ENCODE results near the gene FRK.

FRK gene

GRCh38 chr6:116060572-116061283 is at the start of gene FRK:
FRK (minus strand) TSS chr6:116060891; CDS start chr6:116060311, 580 bp downstream.
- TF ChIP-seq TRIM28 (IDR thresholded peaks at IDR 0.05; ENCODE audit: borderline replicate concordance, low read length) (0 out of 2 replicates have a peak, but pooled peaks have one; percentile 3), PATZ1 (tag by site-specific recombination; IDR thresholded peaks at IDR 0.05) (no peak)
- Histone ChIP-seq H3K4me3 (ENCODE audit: low read depth, low read length) (peak within 1 kb of the TSS; percentile 27), H3K9me3 (ENCODE audit: control insufficient read depth, insufficient read depth, low read depth, low read length) (no peaks in the 10 kb centered on the region), H3K36me3 (ENCODE audit: control insufficient read depth in 2 of 2, insufficient read depth in 1 of 2, low read length in 2 of 2) (no peaks in the 10 kb centered on the region), H3K27ac (ENCODE audit: extremely low read depth, low read depth, low read length) (no peak within 1 kb of the TSS), H3K4me1 (ENCODE audit: control insufficient read depth, insufficient read depth, low read length) (no peaks in the 10 kb centered on the region)
- ChIA-PET POLR2A (interaction anchor here (1.1 to 1.2 kb wide), 2 partner anchors 40 to 220 kb away, joined by 3 to 6 read pairs; partner anchors contain the start of gene NT5DC1), CTCF (interaction anchor here (0.6 to 1.7 kb wide), 16 partner anchors 9 to 2000 kb away, joined by 3 to 8 read pairs (median 4); no protein-coding TSS in a partner anchor)

- POLR2A ChIA-PET = no interaction called here
- Histone ChIP-seq H3K9me3 (ENCODE audit: control insufficient read depth, insufficient read depth, low read depth, low read length) (no peaks in the 10 kb centered on the region), H3K36me3 (ENCODE audit: control insufficient read depth in 2 of 2, insufficient read depth in 1 of 2, low read length in 2 of 2) (peaks cover 8 to 54% of the 10 kb centered on the region in 2 experiments; a peak in 2 of 3 replicates), H3K4me1 (ENCODE audit: control insufficient read depth, insufficient read depth, low read length) (no peaks in the 10 kb centered on the region), H3K4me3 (ENCODE audit: low read depth, low read length) (no peak overlapping the region), H3K27ac (ENCODE audit: extremely low read depth, low read depth, low read length) (no peak overlapping the region)
- CTCF ChIA-PET = interaction anchor here (0.8 to 1.8 kb wide), 5 partner anchors 8 to 98 kb away, joined by 3 to 6 read pairs (median 4); partner anchors contain the start of gene NT5DC1
- TF ChIP-seq ZNF311 (tag by site-specific recombination; IDR thresholded peaks at IDR 0.05; ENCODE audit: borderline replicate concordance) (no peak), EGR2 (tag by site-specific recombination; IDR thresholded peaks at IDR 0.05; ENCODE audit: low read depth) (0 out of 2 replicates have a peak, but pooled peaks have one; percentile 10)
Measured at GRCh38 chr6:116108836-116109235, 48.1 kb upstream of the FRK start.

DNA sequence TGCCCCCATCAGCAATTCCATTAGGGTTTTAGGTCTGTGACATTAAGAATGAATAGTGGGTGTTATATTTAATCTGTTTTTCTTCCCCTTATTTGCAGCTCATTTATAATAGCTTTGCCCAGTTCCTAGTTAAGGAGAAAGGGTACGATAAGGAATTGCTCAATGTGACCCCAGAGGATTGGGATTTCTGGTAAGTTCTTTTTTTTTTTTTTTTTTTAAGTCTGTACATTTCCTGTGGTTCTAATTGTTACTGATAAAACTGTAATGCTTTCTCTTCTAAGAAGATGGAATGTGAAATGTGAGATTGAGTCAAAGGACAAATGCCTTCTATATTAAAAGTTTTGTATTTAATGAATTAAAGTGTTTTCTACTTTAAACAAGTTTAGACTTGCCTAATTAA is 45.5 kb upstream of the FRK start:
- peaks cover 3% of the 10 kb centered on the region; the same call in 1 of the 2 replicates for H3K4me1 ChIP-seq (ENCODE audit: control insufficient read depth, insufficient read depth, low read length)
- no peak overlapping the region for H3K4me3 ChIP-seq (ENCODE audit: low read depth, low read length)
- no peak overlapping the region for H3K27ac ChIP-seq (ENCODE audit: extremely low read depth, low read depth, low read length)
- peaks cover 4 to 33% of the 10 kb centered on the region in 2 experiments; a peak in 1 of 3 replicates for H3K36me3 ChIP-seq (ENCODE audit: control insufficient read depth in 2 of 2, insufficient read depth in 1 of 2, low read length in 2 of 2)
- ChIA-PET CTCF (interaction anchor here (0.7 to 1.0 kb wide), 4 partner anchors 9 to 41 kb away, joined by 3 to 5 read pairs (median 4); no protein-coding TSS in a partner anchor), POLR2A (no interaction called here)
- H3K9me3 ChIP-seq (ENCODE audit: control insufficient read depth, insufficient read depth, low read depth, low read length) = no peaks in the 10 kb centered on the region
- no peak for TF ChIP-seq BCL11B (tag by site-specific recombination; IDR thresholded peaks at IDR 0.05; ENCODE audit: low read depth)
- no peak for TF ChIP-seq KLF8 (tag by site-specific recombination; IDR thresholded peaks at IDR 0.05)
- no peak for TF ChIP-seq ZNF140 (tag by site-specific recombination; IDR thresholded peaks at IDR 0.05)
- TF ChIP-seq REST (tag by site-specific recombination; IDR thresholded peaks at IDR 0.05) = no peak
- no peak for TF ChIP-seq ZSCAN30 (tag by site-specific recombination; IDR thresholded peaks at IDR 0.05)
- TF ChIP-seq ZNF514 (tag by site-specific recombination; IDR thresholded peaks at IDR 0.05) = no peak
- no peak for TF ChIP-seq ZNF660 (tag by site-specific recombination; IDR thresholded peaks at IDR 0.05)
- TF ChIP-seq ZNF768 (tag by site-specific recombination; IDR thresholded peaks at IDR 0.05) = no peak
- TF ChIP-seq ZNF555 (tag by site-specific recombination; conservative IDR thresholded peaks at IDR 0.05) = no peak
- TF ChIP-seq BCL11A (tag by site-specific recombination; IDR thresholded peaks at IDR 0.05; ENCODE audit: low read depth) = no peak
- no peak for TF ChIP-seq SCRT2 (tag by site-specific recombination; IDR thresholded peaks at IDR 0.05)
- TF ChIP-seq MYNN (tag by site-specific recombination; IDR thresholded peaks at IDR 0.05; ENCODE audit: borderline replicate concordance) = no peak
- no peak for TF ChIP-seq ZNF223 (tag by site-specific recombination; IDR thresholded peaks at IDR 0.05)
- TF ChIP-seq ZNF239 (tag by site-specific recombination; IDR thresholded peaks at IDR 0.05) = no peak
- TF ChIP-seq ZNF843 (tag by site-specific recombination; IDR thresholded peaks at IDR 0.05) = no peak
- TF ChIP-seq ZNF311 (tag by site-specific recombination; IDR thresholded peaks at IDR 0.05; ENCODE audit: borderline replicate concordance) = no peak
- no peak for TF ChIP-seq ZBTB10 (tag by site-specific recombination; IDR thresholded peaks at IDR 0.05)
- TF ChIP-seq ZNF248 (tag by site-specific recombination; IDR thresholded peaks at IDR 0.05) = no peak

All from HEK293 (cell line).